NK-92 (cell line): ENCODE measurements around the gene ARL11.
"Not testable (repeated sequence)": the region's sequence is repeated elsewhere in the genome, so short reads cannot be mapped to it uniquely, and the experiment has no call there.

ENCODE experiments used
- DNase-seq: peaks from one replicate; lab custom pipeline; 2025; ENCODE audit not compliant: unreplicated experiment; lab: John Stamatoyannopoulos, UW

ARL11 gene

GRCh38 chr13:49627831-49628652 lies at the start of gene ARL11:
TSS of gene ARL11 (plus strand) at chr13:49628507. CDS start at chr13:49630448, 1,941 bp downstream.
- DNase-seq = no peak

- no peak for DNase-seq
Measured at GRCh38 chr13:49579501-49579900, 48.8 kb upstream of the ARL11 start.

DNA sequence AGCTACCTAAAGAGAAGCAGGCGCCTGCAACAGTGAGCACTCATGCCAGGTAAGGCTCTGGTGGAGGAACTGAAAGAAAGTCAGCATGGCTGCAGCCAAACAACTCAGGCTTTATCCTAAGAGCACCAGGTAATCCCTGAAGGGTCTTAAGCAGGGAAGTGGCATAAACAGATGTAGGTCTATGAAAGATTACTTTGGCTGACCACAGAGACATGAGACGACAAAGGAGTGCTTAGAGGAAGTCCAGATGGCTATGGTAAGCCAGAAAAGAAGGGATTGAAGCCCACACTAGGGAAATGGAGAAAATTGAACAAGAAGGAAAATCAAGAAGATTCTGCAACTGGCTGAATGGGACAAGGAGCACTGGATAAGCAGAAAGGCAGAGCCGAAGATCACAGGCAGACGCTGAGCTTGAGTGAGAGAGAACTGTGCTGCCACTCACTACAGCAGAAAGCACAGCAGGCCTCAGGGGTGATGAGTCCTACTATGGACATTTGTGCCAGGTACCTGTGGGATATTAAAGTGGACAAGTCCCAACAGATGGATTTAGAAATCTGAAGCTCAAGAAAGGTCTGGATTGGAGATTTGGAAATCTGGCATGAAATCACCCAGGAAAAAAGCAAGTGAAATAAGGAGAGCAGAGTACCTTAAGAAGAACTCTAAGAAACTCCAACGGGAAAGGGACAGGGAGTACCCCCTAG lies 47.2 kb upstream of the ARL11 start:
- no peak for DNase-seq

- DNase-seq = no peak
Measured at GRCh38 chr13:49584771-49585182, 43.5 kb upstream of the ARL11 start.

- no peak for DNase-seq
Measured at GRCh38 chr13:49585220-49586157, 42.8 kb upstream of the ARL11 start, which contains the start of gene RCBTB1. TSS of gene RCBTB1 (minus strand) at chr13:49585558. CDS start at chr13:49567279, 18,279 bp downstream.

DNA sequence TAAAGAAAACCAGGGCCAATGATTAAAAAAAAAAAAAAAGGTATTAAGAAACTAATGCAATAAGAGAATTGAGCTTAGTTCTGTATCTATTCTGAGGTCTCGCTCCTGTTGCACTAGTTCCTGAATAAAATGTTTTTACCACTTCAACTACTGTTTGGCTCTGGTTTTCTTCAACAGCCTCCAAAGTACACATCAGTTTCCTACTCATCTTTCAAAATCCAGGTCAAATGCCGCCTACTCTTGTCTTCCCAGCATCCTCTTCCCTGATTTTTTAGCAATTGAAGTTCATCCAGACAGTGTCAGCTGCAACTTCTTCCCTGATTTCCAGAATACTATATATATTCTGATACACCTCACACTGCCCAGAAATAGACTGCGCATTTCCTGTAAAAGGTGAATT lies 41.6 kb upstream of the ARL11 start:
- DNase-seq = no peak

DNA sequence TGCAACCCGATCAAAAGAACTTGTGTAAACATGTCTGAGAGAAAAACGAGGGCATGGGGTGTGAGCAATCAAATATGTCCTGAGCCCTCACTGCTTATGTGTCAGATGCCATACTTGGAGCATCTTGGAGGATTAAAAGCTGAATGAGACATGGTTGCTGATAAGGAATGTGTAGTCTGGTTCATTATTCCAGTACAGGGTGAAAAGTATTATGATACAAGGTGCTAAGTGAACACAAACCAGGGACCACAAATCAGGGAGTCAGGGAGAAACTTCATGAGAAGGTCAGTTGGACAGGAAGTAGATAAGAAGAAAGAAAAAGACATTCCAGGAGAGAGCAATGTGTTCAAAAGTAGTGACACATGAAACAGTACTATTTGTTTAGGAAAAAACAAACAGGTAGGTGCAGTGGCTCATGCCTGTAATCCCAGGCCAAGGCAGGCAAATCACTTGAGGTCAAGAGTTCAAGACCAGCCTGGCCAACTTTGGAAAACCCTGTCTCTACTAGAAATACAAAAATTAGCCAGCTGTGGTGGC lies 40.9 kb upstream of the ARL11 start:
- no peak for DNase-seq

DNA sequence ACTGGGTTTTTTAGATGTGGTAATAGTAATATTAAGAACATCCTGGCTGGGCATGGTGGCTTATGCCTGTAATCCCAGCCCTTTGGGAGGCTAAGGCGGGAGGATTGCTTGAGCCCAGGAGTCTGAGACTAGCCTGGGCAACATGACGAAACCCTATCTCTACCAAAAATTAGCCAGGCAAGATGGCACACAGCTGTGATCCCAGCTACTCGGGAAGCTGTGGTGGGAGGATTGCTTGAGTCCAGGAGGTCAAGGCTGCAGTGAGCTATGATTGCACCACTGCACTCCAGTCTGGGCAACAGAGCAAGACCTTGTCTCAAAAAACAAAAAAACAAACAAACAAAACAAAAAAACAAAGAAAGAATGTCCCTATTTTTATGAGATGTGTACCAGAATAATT lies 37.6 kb upstream of the ARL11 start:
- DNase-seq = not testable (repeated sequence)

- not testable (repeated sequence) for DNase-seq
Measured at GRCh38 chr13:49593876-49594275, 34.4 kb upstream of the ARL11 start.

- DNase-seq = no peak
Measured at GRCh38 chr13:49594576-49594975, 33.7 kb upstream of the ARL11 start.

- DNase-seq = no peak
Measured at GRCh38 chr13:49596221-49596620, 32.1 kb upstream of the ARL11 start.

DNA sequence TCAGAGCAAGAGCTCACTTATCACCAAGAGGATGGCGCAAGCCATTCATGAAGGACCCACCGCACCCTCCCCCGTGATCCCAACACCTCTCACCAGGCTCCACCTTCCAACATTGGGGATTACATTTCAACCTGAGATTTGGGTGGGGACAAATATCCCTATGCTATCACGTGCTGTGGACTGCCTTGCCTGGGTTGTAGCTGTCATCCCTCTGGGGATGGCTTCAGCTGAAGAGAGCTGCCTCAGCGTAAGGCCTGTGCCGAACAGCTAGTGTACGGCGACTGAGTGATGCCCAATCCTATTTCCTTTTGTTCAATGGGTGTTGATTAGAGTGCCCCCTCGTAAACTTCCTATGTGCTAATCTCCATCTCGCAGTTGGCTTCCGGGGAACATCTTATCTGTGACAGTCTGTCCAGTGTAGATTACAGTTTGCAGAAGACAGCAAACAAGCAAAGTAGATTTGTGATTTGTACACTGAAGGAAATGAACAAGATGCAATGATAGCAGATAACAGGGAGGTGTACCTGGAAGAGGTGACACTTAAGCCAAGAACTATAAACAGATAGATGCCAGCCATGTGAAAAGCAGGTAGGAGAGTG lies 31.2 kb upstream of the ARL11 start:
- no peak for DNase-seq

- DNase-seq = no peak
Measured at GRCh38 chr13:49602005-49602404, 26.3 kb upstream of the ARL11 start.

- not testable (repeated sequence) for DNase-seq
Measured at GRCh38 chr13:49602615-49603014, 25.7 kb upstream of the ARL11 start.

DNA sequence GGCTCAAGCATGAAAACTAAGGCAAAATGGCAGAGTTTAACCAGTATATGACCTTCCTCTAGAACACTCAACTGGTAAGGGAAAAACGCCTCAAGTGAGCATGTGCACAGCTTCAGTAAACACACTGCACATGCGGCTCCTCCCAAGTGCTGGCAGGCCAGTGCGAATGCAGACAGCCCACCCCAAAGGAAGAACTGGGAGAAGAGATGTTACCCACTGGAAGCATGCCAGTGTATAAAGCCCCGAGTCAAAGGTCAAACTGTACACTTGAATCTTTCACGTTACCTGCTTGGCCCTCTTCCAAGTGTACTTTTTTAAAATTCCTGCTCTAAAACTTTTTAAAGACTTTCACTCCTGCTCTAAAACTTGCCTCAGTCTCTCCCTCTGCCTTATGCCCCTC lies 23.7 kb upstream of the ARL11 start:
- DNase-seq = no peak

DNA sequence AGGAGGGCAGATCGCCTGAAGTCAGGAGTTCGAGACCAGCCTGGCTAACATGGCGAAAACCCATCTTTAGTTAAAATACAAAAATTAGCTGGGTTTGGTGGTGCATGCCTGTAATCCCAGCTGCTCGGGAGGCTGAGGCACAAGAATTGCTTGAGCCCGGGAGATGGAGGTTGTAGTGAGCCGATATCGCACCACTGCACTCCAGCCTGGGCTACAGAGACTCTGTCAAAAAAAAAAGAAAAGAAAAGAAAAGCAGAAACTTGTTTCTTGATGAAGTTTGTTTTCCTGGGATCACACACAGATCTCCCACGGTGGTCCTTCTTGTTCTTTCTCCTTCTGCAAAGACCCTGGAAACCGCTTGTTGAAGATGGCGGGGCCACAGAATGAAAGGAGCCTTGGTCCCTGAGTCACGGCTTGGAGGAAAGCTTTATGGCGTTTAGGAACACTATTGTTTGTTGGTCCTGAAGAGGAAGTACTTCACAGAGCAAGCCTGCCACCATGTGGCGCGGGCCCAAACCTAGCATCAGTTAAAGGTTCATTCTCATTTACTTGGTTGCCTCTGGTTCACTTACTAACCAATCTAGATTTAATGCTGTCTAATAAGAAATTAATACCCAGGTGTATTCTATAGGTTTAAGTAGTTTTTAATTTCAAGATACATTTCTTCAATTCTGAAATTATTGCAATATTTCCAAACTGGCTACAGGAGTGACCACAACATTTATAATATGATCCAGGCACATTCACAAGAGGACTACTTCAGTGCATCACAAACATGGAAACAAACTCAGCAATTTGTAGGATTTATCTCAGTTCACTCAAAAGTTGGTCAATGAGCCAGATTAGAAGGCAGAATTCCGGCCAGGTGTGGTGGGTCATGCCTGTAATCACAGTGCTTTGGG lies 21.3 kb upstream of the ARL11 start:
- DNase-seq = peak; percentile 7

DNA sequence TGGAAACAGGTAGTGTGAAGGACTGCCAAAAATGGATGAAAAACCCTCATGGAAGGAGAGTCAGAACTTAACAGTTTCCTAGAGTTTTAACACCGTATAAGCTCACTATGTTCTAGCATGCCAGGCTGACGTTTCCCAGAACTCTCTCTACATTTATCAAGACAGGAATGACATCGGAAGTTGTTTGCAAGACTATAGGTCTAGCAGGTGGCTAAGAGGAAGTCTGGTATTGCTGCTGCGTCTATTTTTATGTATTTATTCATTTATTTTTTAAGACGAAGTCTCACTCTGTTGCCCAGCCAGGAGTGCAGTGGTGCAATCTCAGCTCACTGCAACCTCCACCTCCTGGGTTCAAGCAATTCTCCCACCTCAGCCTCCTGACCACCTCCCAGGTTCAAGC lies 20.5 kb upstream of the ARL11 start:
- no peak for DNase-seq

- DNase-seq = no peak
Measured at GRCh38 chr13:49608651-49609331, 19.5 kb upstream of the ARL11 start.

DNA sequence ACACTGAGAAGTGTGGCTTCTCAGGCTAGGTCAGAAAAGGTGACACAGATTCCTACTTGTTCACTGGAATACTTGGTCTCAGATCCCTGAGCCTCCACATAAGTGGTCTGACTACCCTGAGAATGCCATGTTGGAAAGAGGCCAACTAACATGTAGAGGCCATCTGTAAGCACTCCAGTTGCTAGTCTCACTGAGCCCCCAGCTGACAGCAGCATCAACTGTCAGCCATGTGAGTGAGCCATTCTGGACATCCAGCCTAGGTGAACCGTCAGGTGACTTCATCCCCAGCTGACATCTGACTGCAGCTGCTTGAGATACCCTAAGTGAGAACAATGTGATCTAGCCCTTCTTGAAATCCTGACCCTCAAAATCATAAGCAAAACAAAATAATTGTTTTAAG lies 18.1 kb upstream of the ARL11 start:
- DNase-seq = no peak
